ENCODE measurements around the gene TSPAN4.

Gene TSPAN4

GRCh38 chr11:914747-915501, 72.3 kb downstream of the TSPAN4 start:
- no peak for DNase-seq

Data from effector CD8-positive, alpha-beta T cell (primary cell).